Measurements from ENCODE around the gene SBF2. TPM values are rescaled to one million over a fixed set of nuclear protein-coding genes. Genes with fewer than 3 reads are reported as not detected.

The SBF2 gene
- total RNA-seq, 1 donor from 2014 or later, result 34.5 TPM

DNA sequence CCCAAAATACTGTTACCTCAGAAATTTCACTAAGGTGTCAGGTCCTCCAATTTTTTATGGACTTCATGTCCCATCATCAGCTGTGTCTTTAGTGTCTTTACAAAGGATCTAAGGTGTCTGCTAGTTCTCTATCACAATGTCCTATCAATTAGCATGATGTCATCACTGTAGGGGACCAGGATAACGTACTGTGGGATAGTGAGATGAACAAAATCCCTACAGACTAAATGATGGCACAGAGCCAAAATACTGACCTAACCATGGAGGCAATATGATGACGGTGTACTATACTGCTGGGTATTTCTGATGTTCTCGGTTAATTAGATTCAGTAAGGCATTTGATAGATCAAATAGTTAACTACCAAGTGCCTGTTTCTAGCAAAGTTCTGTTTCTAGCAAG, 82.5 kb downstream of the SBF2 start:
- TF ChIP-seq, protein P1, sequence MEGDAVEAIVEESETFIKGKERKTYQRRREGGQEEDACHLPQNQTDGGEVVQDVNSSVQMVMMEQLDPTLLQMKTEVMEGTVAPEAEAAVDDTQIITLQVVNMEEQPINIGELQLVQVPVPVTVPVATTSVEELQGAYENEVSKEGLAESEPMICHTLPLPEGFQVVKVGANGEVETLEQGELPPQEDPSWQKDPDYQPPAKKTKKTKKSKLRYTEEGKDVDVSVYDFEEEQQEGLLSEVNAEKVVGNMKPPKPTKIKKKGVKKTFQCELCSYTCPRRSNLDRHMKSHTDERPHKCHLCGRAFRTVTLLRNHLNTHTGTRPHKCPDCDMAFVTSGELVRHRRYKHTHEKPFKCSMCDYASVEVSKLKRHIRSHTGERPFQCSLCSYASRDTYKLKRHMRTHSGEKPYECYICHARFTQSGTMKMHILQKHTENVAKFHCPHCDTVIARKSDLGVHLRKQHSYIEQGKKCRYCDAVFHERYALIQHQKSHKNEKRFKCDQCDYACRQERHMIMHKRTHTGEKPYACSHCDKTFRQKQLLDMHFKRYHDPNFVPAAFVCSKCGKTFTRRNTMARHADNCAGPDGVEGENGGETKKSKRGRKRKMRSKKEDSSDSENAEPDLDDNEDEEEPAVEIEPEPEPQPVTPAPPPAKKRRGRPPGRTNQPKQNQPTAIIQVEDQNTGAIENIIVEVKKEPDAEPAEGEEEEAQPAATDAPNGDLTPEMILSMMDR (IDR thresholded peaks at IDR 0.05), result no peak
- no peaks in the 10 kb centered on the region for H3K36me3 ChIP-seq
- no peak overlapping the region for H3K27ac ChIP-seq
- H3K9me3 ChIP-seq, result no peaks in the 10 kb centered on the region
- intact Hi-C loops (cut with DNase I), result no loop called here
- no peaks in the 10 kb centered on the region for H3K27me3 ChIP-seq
- no peak for DNase-seq (ENCODE audit: low spot score in 2 of 2)
- no peaks in the 10 kb centered on the region for H3K4me1 ChIP-seq
- no peak overlapping the region for H3K4me3 ChIP-seq

DNA sequence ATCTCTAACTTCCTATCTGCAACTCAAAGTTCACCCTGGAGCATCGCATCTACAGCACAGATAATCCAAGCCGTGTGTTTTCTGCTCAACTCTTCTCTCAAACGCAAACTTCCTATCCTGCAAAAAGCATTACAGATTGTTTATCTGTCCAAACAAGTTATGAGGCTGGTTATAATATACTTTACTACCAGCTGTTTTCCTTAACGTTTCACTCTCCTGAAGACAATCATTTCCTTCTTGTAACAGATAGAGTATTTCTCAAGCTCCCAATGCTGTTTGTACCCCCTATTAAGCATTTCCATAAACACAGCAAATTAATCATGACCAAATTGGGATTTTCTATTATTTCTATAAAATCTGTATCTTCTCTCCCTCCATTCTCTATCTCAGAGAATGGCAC, 84.7 kb downstream of the SBF2 start:
- TF ChIP-seq, protein P1 (IDR thresholded peaks at IDR 0.05), result no peak
- no peaks in the 10 kb centered on the region for H3K4me1 ChIP-seq
- intact Hi-C loops (cut with DNase I), result no loop called here
- H3K4me3 ChIP-seq, result no peak overlapping the region
- peaks cover 0 to 3% of the 10 kb centered on the region in 2 donors for H3K9me3 ChIP-seq
- no peak overlapping the region for H3K27ac ChIP-seq
- H3K27me3 ChIP-seq, result no peaks in the 10 kb centered on the region
- H3K36me3 ChIP-seq, result no peaks in the 10 kb centered on the region
- DNase-seq (ENCODE audit: low spot score in 2 of 2), result no peak

DNA sequence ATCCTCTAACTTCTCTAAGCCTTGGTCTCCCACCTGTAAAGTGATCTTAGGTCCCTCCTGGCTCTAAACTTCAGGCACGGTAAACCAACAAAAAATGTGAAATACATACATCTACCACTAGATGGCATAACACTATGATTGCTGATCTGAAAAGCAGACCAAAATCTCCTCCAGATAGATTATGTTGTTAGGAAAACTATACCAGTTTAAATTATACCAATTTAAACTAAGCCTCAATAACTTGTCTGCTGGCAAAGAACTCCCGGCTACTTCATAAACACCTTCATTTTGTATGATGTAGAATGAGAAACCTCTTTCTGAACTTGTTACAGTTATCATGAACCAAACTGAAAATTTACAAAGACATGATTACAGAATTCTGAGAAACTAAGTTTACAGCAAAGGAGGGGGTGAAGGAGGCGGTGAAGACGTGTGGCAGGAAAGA, 85.9 kb downstream of the SBF2 start:
- Histone ChIP-seq H3K4me1 (no peaks in the 10 kb centered on the region), H3K4me3 (no peak overlapping the region), H3K27ac (no peak overlapping the region), H3K27me3 (no peaks in the 10 kb centered on the region), H3K36me3 (no peaks in the 10 kb centered on the region), H3K9me3 (peaks cover 0 to 13% of the 10 kb centered on the region in 2 donors)
- DNase-seq (ENCODE audit: low spot score in 2 of 2), result no peak
- intact Hi-C loops (cut with DNase I), result loop anchor here (1.0 kb wide), 1 partner anchor 99 kb away; no protein-coding TSS in a partner anchor
- TF ChIP-seq, protein P1 (IDR thresholded peaks at IDR 0.05), result peak; percentile 58 to 74 (median 60)

DNA sequence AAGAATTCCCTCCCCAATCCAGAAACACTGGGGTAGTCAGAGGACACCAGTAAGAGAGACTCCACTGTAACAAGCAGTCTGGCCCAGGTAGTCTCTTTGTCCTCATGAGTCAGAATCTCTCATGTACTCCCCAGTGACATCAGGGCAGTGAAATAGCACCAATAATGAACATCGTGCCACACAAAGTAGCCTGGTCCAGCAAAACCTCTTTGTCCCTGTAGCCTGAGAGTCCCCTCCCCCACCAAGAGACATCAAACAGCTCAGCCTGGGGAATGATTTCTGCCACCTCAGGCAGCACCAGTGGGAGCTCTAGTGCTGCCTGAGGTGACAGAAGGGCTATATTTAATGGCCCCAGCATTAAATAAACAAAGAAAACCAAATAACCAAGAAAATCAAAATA, 88.1 kb downstream of the SBF2 start:
- intact Hi-C loops (cut with DNase I), result no loop called here
- Histone ChIP-seq H3K27me3 (no peaks in the 10 kb centered on the region), H3K9me3 (peaks cover 0 to 13% of the 10 kb centered on the region in 2 donors), H3K36me3 (no peaks in the 10 kb centered on the region), H3K4me3 (no peak overlapping the region), H3K27ac (no peak overlapping the region), H3K4me1 (no peaks in the 10 kb centered on the region)
- TF ChIP-seq, protein P1 (IDR thresholded peaks at IDR 0.05), result no peak
- no peak for DNase-seq (ENCODE audit: low spot score in 2 of 2)

DNA sequence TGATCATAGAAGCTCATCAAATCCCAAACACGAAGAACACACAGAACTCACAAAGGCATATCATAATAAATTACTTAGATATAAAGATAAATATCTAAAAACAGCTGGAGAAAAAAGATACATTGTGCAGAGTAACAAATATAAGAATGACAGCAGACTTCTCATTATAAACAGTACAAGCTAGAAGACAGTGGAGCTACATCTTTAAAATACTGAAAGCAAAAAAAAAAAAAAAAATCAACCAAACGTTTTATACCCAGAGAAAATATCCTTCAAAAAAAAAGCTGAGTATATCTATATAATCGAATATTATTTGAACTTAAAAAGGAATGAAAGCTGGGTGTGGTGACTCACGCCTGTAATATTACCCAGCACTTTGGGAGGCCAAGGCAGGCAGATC, 90.0 kb downstream of the SBF2 start:
- H3K36me3 ChIP-seq, result no peaks in the 10 kb centered on the region
- no peaks in the 10 kb centered on the region for H3K27me3 ChIP-seq
- no peak overlapping the region for H3K27ac ChIP-seq
- TF ChIP-seq, protein P1 (IDR thresholded peaks at IDR 0.05), result no peak
- peaks cover 0 to 13% of the 10 kb centered on the region in 2 donors for H3K9me3 ChIP-seq
- DNase-seq (ENCODE audit: low spot score in 2 of 2), result no peak
- H3K4me1 ChIP-seq, result no peaks in the 10 kb centered on the region
- no peak overlapping the region for H3K4me3 ChIP-seq
- intact Hi-C loops (cut with DNase I), result no loop called here

DNA sequence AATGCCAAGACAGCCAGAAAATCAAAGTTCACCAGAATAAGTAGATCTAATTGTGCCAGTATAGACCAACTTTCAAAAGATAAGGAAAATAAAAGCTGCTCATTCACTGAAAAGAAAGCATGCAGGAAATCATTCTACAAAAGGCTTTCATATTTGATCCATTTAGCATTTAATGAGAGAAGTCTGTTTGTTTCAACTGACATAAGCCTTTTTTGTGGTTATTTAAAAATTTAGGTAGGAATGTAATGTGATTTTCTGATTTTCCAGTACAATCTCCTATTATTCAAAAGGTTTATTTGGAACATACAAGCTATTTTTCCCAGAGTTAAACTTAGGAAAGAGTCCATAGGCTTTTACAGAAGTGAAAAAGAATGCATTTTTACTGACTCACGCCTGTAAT, 92.7 kb downstream of the SBF2 start:
- TF ChIP-seq, protein P1 (IDR thresholded peaks at IDR 0.05), result no peak
- Histone ChIP-seq H3K27ac (no peak overlapping the region), H3K27me3 (no peaks in the 10 kb centered on the region), H3K4me1 (no peaks in the 10 kb centered on the region), H3K9me3 (peaks cover 6 to 22% of the 10 kb centered on the region in 2 donors), H3K4me3 (no peak overlapping the region), H3K36me3 (no peaks in the 10 kb centered on the region)
- intact Hi-C loops (cut with DNase I), result no loop called here
- DNase-seq (ENCODE audit: low spot score in 2 of 2), result no peak
